Chondrocyte (in vitro differentiated cells): ENCODE results near the gene DSCAM. TPM values are rescaled to one million over a fixed set of nuclear protein-coding genes. Genes with fewer than 3 reads are reported as not detected.

Experiments used
- DNase-seq: peaks from one replicate; pipeline ENCODE4 v3.0.0; 2021; ENCODE audit warnings: mixed read lengths, low spot score
- H3K27ac Mint-ChIP-seq: one replicate; pipeline ENCODE4 v1.8.0; 2021; ENCODE audit warnings: mild to moderate bottlenecking, moderate library complexity, mixed read lengths; ENCODE audit not compliant: unreplicated experiment
- H3K27me3 Mint-ChIP-seq: 2 replicates; pipeline ENCODE4 v1.8.0; 2021; ENCODE audit warnings: low read depth, mixed read lengths
- H3K36me3 Mint-ChIP-seq: 2 replicates; pipeline ENCODE4 v1.8.0; 2021; ENCODE audit warnings: low read depth, mixed read lengths
- H3K4me1 Mint-ChIP-seq: 2 replicates; pipeline ENCODE4 v1.8.0; 2021; ENCODE audit warnings: low read depth, mild to moderate bottlenecking, mixed read lengths
- H3K4me3 Mint-ChIP-seq: one replicate; pipeline ENCODE4 v1.8.0; 2021; ENCODE audit warnings: mild to moderate bottlenecking, moderate library complexity, mixed read lengths; ENCODE audit not compliant: unreplicated experiment
- H3K9me3 Mint-ChIP-seq: 2 replicates; pipeline ENCODE4 v1.8.0; 2021; ENCODE audit warnings: low read depth, mixed read lengths
- CTCF ChIP-seq: fragments of 200-600 bp; sonication (generic); IDR thresholded peaks from 2 replicates; pipeline ENCODE4 v1.5.0; 2021; ENCODE audit warnings: antibody characterized with exemption, mild to moderate bottlenecking, moderate library complexity
- total RNA-seq: library from RNA; stranded (reverse); gene quantifications from 3 replicates; pipeline ENCODE4 v1.2.1, GENCODE V29; 2021

DSCAM gene
- total RNA-seq, 1 donor from 2014 or later, result not detected

GRCh38 chr21:40067751-40068150 is 779.2 kb downstream of the DSCAM start:
- peaks cover under 1% of the 10 kb centered on the region for H3K36me3 Mint-ChIP-seq
- H3K9me3 Mint-ChIP-seq, result peaks cover 2% of the 10 kb centered on the region
- H3K4me3 Mint-ChIP-seq, result no peak overlapping the region
- no peak for TF ChIP-seq CTCF
- no peak for DNase-seq
- no peaks in the 10 kb centered on the region for H3K4me1 Mint-ChIP-seq
- H3K27ac Mint-ChIP-seq, result no peak overlapping the region
- peaks cover 2% of the 10 kb centered on the region for H3K27me3 Mint-ChIP-seq

- no peak for TF ChIP-seq CTCF
- H3K36me3 Mint-ChIP-seq, result peaks cover 1% of the 10 kb centered on the region
- H3K27me3 Mint-ChIP-seq, result peaks cover 2% of the 10 kb centered on the region
- H3K27ac Mint-ChIP-seq, result no peak overlapping the region
- H3K9me3 Mint-ChIP-seq, result no peaks in the 10 kb centered on the region
- H3K4me3 Mint-ChIP-seq, result no peak overlapping the region
- DNase-seq, result no peak
- no peaks in the 10 kb centered on the region for H3K4me1 Mint-ChIP-seq
Observed at GRCh38 chr21:40066221-40066620, 780.7 kb downstream of the DSCAM start.

- DNase-seq, result no peak
- Mint-ChIP-seq H3K4me1 (no peaks in the 10 kb centered on the region), H3K4me3 (no peak overlapping the region), H3K36me3 (peaks cover 1% of the 10 kb centered on the region), H3K27ac (no peak overlapping the region), H3K9me3 (peaks cover 8% of the 10 kb centered on the region), H3K27me3 (peaks cover 2% of the 10 kb centered on the region)
- TF ChIP-seq CTCF, result no peak
Observed at GRCh38 chr21:40060083-40060677, 786.8 kb downstream of the DSCAM start.

- H3K27ac Mint-ChIP-seq, result no peak overlapping the region
Observed at GRCh38 chr21:40057331-40057730, 789.6 kb downstream of the DSCAM start.

GRCh38 chr21:40056031-40056430 is 790.9 kb downstream of the DSCAM start:
- DNase-seq, result no peak
- no peaks in the 10 kb centered on the region for H3K36me3 Mint-ChIP-seq
- H3K27ac Mint-ChIP-seq, result no peak overlapping the region
- H3K27me3 Mint-ChIP-seq, result peaks cover 1% of the 10 kb centered on the region
- H3K4me1 Mint-ChIP-seq, result no peaks in the 10 kb centered on the region
- H3K4me3 Mint-ChIP-seq, result no peak overlapping the region
- TF ChIP-seq CTCF, result no peak
- peaks cover 7% of the 10 kb centered on the region for H3K9me3 Mint-ChIP-seq

More at GRCh38 chr21:40057331-40057730, 789.6 kb downstream of the DSCAM start:
- Mint-ChIP-seq H3K9me3 (peaks cover 8% of the 10 kb centered on the region), H3K4me1 (no peaks in the 10 kb centered on the region), H3K4me3 (no peak overlapping the region), H3K36me3 (no peaks in the 10 kb centered on the region), H3K27me3 (peaks cover 1% of the 10 kb centered on the region)
- no peak for DNase-seq
- TF ChIP-seq CTCF, result no peak
